Gastroesophageal sphincter (tissue), 4 donors: Measurements from ENCODE around the gene TTLL8. TPM values are rescaled to one million over a fixed set of nuclear protein-coding genes. Genes with fewer than 3 reads are reported as not detected.

Experiments
- ATAC-seq: fragments of 150-250 bp; one replicate; pipeline ENCODE4 v1.9.1; 2016; ENCODE audit warnings: mild to moderate bottlenecking, moderate library complexity
- H3K27ac ChIP-seq, 4 donors: fragments of 200-600 bp; sonication (generic) in 3 of 4; 1 replicate in 3 of 4; 2 replicates in 1 of 4; pipeline ENCODE4 v1.5.1; 2016 to 2019
- H3K27me3 ChIP-seq: fragments of 200-600 bp; sonication (generic); one replicate; pipeline ENCODE4 v1.5.1; 2019
- H3K36me3 ChIP-seq, 2 donors: fragments of 200-600 bp; sonication (generic); one replicate each; pipeline ENCODE4 v1.5.1; 2019; ENCODE audit warnings: control low read depth in 1 of 2
- H3K4me1 ChIP-seq, 3 donors: fragments of 200-600 bp; sonication (generic); 1 replicate in 2 of 3; 2 replicates in 1 of 3; pipeline ENCODE4 v1.5.1; 2016 to 2019; ENCODE audit warnings: control low read depth in 2 of 3
- H3K4me3 ChIP-seq, 2 donors: fragments of 200-600 bp; sonication (generic); one replicate each; pipeline ENCODE4 v1.5.1; 2019; ENCODE audit warnings: mild to moderate bottlenecking in 1 of 2, moderate library complexity in 1 of 2
- H3K9me3 ChIP-seq, 3 donors: fragments of 200-600 bp; sonication (generic); one replicate each; pipeline ENCODE4 v1.5.1; 2017 to 2019; ENCODE audit warnings: control low read depth in 2 of 3
- EP300 ChIP-seq: sonication (generic); formaldehyde crosslinking; IDR thresholded peaks from one replicate; pipeline ENCODE4 v1.6.1; 2017; ENCODE audit warnings: antibody characterized with exemption, mild to moderate bottlenecking
- POLR2A ChIP-seq, 2 donors: fragments of 450-650 bp; IDR thresholded peaks; one replicate each; pipeline ENCODE4 v1.6.1; 2017; ENCODE audit warnings: antibody characterized with exemption in 2 of 2, mild to moderate bottlenecking in 2 of 2, moderate library complexity in 1 of 2
- POLR2AphosphoS5 ChIP-seq: sonication (generic); formaldehyde crosslinking; IDR thresholded peaks from one replicate; pipeline ENCODE4 v1.6.1; 2017; ENCODE audit warnings: antibody characterized with exemption
- WGBS, 2 donors: methylation state at CpG; one replicate each; pipeline ENCODE4 v1.1.5; 2018; ENCODE audit warnings: low coverage in 1 of 2; 5-methylcytosine and 5-hydroxymethylcytosine counted together
- total RNA-seq, 4 donors: library from RNA; depleted of rRNA; stranded (reverse); fragments of >200 nt; gene quantifications; one replicate each; pipeline ENCODE4 v1.1.0, GENCODE V29; 2016
- TF ChIP-seq, protein P1 (sequence below), 4 experiments: fragments of 200-600 bp in 2 of 4; fragments of 450-650 bp in 2 of 4; sonication (generic) in 1 of 4; IDR thresholded peaks; one replicate each; pipeline ENCODE4 v1.5.1; 2017 to 2019; ENCODE audit warnings: antibody characterized with exemption in 4 of 4, mild to moderate bottlenecking in 2 of 4, moderate library complexity in 2 of 4

Gene TTLL8
- total RNA-seq, 4 donors from 2014 or later: not detected

DNA sequence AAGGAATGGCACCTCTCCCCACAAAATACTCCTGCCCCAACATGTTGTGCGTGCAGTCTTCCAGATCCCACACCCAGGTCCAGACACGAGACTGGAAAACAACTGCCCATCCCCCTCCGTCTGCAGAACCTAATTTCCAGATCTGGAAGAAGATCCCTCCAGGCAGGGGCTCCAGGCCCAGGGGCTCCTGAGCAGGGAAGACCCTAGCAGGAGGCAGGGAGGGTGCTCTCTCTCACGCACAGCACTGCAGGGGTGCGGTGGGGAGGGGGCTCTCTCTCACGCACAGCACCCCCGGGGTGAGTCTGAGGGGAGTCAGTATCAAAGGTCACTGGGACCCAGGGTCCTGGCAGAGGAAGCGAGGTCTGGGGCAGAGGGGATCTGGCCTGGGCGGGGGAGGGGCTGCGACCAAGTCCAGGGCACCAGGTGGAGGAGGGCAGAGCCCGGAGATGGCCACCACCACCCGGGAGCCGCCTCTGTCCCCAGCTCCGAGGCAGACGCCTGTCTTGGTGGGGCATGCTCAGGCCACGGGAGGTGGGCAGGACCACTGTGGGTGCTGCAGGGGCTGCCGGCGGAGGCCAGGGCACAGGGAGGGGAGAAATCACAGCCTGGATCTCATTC lies 25.5 kb upstream of the TTLL8 start:
- 0 to 60% methylated on average over 1 of the region's 18 CpGs for WGBS, 2 donors
- Histone ChIP-seq H3K4me3 (no peak overlapping the region), H3K27ac (no peak overlapping the region), H3K27me3 (peaks cover 68% of the 10 kb centered on the region), H3K9me3 (no peaks in the 10 kb centered on the region), H3K36me3 (no peaks in the 10 kb centered on the region), H3K4me1 (no peaks in the 10 kb centered on the region)
- ATAC-seq: no peak
- TF ChIP-seq POLR2A (IDR thresholded peaks at IDR 0.05) (no peak), EP300 (no peak), POLR2AphosphoS5 (no peak)
- TF ChIP-seq, protein P1, sequence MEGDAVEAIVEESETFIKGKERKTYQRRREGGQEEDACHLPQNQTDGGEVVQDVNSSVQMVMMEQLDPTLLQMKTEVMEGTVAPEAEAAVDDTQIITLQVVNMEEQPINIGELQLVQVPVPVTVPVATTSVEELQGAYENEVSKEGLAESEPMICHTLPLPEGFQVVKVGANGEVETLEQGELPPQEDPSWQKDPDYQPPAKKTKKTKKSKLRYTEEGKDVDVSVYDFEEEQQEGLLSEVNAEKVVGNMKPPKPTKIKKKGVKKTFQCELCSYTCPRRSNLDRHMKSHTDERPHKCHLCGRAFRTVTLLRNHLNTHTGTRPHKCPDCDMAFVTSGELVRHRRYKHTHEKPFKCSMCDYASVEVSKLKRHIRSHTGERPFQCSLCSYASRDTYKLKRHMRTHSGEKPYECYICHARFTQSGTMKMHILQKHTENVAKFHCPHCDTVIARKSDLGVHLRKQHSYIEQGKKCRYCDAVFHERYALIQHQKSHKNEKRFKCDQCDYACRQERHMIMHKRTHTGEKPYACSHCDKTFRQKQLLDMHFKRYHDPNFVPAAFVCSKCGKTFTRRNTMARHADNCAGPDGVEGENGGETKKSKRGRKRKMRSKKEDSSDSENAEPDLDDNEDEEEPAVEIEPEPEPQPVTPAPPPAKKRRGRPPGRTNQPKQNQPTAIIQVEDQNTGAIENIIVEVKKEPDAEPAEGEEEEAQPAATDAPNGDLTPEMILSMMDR (IDR thresholded peaks at IDR 0.05): no peak

DNA sequence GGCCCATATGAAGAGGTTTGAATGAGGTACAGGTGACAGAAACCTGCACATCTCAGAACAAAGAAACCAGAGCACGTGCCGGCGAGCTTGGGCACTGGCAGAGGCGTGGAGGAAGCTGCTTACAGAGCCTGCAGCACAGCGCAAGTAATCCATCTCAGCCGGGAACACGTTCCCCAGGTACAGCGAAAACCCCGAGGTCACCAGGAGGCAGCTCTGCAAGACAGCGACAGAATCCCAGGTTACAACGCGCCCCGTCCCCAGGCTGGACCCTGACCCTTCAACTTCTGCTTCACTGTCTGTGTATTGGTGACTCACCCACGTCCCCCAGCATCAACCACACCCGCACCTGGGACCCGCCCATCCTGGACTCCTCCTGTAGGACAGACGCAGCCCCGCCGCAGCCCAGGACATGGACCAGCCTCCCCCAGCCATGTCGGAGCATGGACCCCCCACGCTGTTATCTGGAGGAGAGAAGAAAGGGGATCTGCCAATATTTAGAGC lies 24.9 kb upstream of the TTLL8 start:
- no peak overlapping the region for H3K4me3 ChIP-seq
- TF ChIP-seq POLR2A (IDR thresholded peaks at IDR 0.05) (no peak), POLR2AphosphoS5 (no peak), EP300 (no peak)
- TF ChIP-seq, protein P1 (IDR thresholded peaks at IDR 0.05): no peak
- H3K9me3 ChIP-seq: no peaks in the 10 kb centered on the region
- H3K27me3 ChIP-seq: peaks cover 62% of the 10 kb centered on the region
- H3K36me3 ChIP-seq: no peaks in the 10 kb centered on the region
- H3K27ac ChIP-seq: no peak overlapping the region
- WGBS, 2 donors: no CpG with 5 or more reads among the region's 21 CpGs
- no peak for ATAC-seq
- H3K4me1 ChIP-seq: no peaks in the 10 kb centered on the region

DNA sequence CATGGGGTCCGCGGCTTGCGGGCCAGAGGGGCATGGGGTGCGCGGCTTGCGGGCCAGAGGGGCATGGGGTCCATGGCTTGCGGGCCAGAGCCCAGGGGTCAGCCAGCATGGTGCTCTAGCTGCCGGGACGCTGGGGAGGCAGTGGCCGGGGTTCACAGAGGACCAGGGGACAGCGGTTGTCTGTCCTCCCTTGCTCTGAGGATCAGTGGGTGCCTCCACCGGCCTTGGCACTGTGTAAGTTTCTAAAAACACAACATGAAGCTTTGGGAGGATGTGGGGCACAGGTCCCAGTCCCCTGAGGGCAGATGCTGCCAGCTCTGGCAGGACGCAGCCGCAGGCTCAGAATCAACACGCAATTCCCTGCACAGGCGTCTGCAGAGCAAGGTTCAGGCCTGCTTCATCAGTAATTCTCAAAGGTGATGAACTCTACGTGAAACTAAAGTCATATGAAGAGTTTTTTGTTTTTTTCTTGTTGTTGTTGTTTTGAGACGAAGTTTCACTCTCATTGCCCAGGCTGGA lies 24.2 kb upstream of the TTLL8 start:
- no peak overlapping the region for H3K27ac ChIP-seq
- WGBS, 2 donors: 71 to 100% methylated on average over 1 to 5 of the region's 18 CpGs
- H3K4me1 ChIP-seq: no peaks in the 10 kb centered on the region
- H3K9me3 ChIP-seq: no peaks in the 10 kb centered on the region
- H3K36me3 ChIP-seq: no peaks in the 10 kb centered on the region
- peaks cover 58% of the 10 kb centered on the region for H3K27me3 ChIP-seq
- H3K4me3 ChIP-seq: no peak overlapping the region
- TF ChIP-seq POLR2AphosphoS5: no peak
- no peak for TF ChIP-seq EP300
- TF ChIP-seq, protein P1 (IDR thresholded peaks at IDR 0.05): no peak
- TF ChIP-seq POLR2A (IDR thresholded peaks at IDR 0.05): no peak
- no peak for ATAC-seq

DNA sequence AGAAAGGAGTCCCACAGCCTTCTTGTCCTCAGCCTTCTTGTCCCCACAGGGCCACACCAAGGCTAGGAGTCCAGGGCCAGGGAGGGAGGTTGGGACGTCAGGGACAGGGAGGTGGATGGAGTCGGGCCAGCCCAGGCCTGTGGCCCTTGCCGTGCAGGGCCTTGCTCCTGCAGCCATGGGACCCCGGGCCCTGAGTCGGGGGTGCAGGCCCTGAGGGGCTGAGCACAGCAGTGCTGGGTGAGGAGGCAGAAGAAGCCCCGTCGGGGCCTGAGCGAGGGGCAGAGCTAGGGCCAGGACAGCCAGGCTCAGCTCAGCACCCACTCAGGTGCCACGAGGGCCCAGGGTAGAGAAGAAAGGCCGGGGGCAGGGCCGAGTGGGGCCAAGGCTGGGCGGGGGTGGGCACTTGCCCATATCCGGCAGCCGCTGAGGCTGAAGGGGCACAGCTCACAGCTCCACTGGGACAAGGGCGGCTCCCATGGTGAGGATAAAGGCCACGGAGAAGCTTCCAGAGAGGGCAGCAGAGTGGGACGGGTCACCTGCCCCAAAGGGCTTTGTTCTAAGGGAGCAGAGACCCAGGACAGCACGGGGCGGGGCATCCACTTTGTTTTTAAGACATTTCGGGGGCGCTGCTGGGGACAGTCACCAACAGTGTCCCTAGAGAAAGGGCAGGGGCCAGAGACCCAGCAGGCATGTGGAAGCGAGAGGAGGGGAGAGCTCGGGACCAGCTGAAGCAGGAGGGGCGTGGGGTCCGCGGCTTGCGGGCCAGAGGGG lies 23.5 kb upstream of the TTLL8 start:
- no peak overlapping the region for H3K27ac ChIP-seq
- no peaks in the 10 kb centered on the region for H3K4me1 ChIP-seq
- no peak overlapping the region for H3K4me3 ChIP-seq
- no peak for ATAC-seq
- no peaks in the 10 kb centered on the region for H3K9me3 ChIP-seq
- H3K36me3 ChIP-seq: no peaks in the 10 kb centered on the region
- no peak for TF ChIP-seq POLR2AphosphoS5
- TF ChIP-seq, protein P1 (IDR thresholded peaks at IDR 0.05): no peak
- TF ChIP-seq POLR2A (IDR thresholded peaks at IDR 0.05): no peak
- no peak for TF ChIP-seq EP300
- WGBS, 2 donors: 81 to 100% methylated on average over 1 to 12 of the region's 27 CpGs
- peaks cover 58% of the 10 kb centered on the region for H3K27me3 ChIP-seq
